Hematopoietic multipotent progenitor cell (in vitro differentiated cells): ENCODE results near the gene GTF2A2. TPM values are rescaled to one million over a fixed set of nuclear protein-coding genes. Genes with fewer than 3 reads are reported as not detected.

Source experiments
- DNase-seq, 3 donors: peaks; one replicate each; pipeline ENCODE4 v3.0.0-alpha.2; 2011 to 2015; ENCODE audit warnings: low read depth in 2 of 3, low spot score in 2 of 3
- total RNA-seq: library from RNA; depleted of rRNA; stranded (reverse); fragments of >200 nt; gene quantifications from one replicate; pipeline ENCODE4 v1.2.3, GENCODE V29; 2012

The GTF2A2 gene
- total RNA-seq, 1 donor = 20.7 TPM

GRCh38 chr15:59609730-59610712 is 47.3 kb downstream of the GTF2A2 start:
- no peak for DNase-seq

GRCh38 chr15:59605994-59606393 is 51.3 kb downstream of the GTF2A2 start:
- DNase-seq = no peak

GRCh38 chr15:59598461-59598860 is 58.9 kb downstream of the GTF2A2 start:
- no peak for DNase-seq

- no peak for DNase-seq
Measured at GRCh38 chr15:59596640-59597039, 60.7 kb downstream of the GTF2A2 start.

GRCh38 chr15:59595434-59595915 is 61.8 kb downstream of the GTF2A2 start:
- DNase-seq = no peak

- DNase-seq = no peak
Measured at GRCh38 chr15:59594991-59595390, 62.3 kb downstream of the GTF2A2 start.

GRCh38 chr15:59594493-59594942 is 62.8 kb downstream of the GTF2A2 start:
- no peak for DNase-seq

GRCh38 chr15:59591356-59591755 is 66.0 kb downstream of the GTF2A2 start:
- DNase-seq = peak in 2 of 3 donors; percentile 22 to 44

- no peak for DNase-seq
Measured at GRCh38 chr15:59590027-59590426, 67.3 kb downstream of the GTF2A2 start.

Other genes with a start within 250 kb of the GTF2A2 start
- 0.27 TPM for gene FAM81A, start 219.3 kb downstream of the GTF2A2 start, total RNA-seq
- gene GCNT3, start 45.7 kb downstream of the GTF2A2 start, total RNA-seq = under 0.01 TPM
- 78.9 TPM for gene BNIP2, start 31.8 kb upstream of the GTF2A2 start, total RNA-seq